GM12874 (cell line): ENCODE results near the gene MLH3.

Experiments
- CTCF ChIP-seq: IDR thresholded peaks from 2 replicates; pipeline ENCODE4 v1.5.1; 2011; ENCODE audit warnings: low read depth, mild to moderate bottlenecking, control low read depth, low read length, moderate library complexity; ENCODE audit not compliant: insufficient read depth

MLH3 gene

GRCh38 chr14:75046275-75046674, 5.0 kb downstream of the MLH3 start:
- TF ChIP-seq CTCF = no peak

DNA sequence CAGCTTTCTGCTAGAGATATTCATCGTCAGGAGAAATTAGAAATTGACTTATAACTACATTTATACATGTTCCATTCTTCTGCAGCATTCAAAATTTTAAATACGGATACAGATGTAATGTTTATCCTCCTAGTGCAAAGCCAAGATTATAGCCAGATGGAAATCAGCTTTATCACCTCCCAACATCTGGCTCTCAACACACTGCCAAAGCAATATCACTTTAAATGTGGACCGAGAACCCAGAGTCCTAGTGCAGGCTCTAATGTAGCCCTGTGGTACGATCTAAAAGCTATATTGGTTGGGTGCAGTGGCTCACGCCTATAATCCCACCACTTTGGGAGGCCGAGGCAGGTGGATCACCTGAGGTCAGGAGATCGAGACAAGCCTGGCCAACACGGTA, 6.5 kb downstream of the MLH3 start:
- TF ChIP-seq CTCF = no peak

DNA sequence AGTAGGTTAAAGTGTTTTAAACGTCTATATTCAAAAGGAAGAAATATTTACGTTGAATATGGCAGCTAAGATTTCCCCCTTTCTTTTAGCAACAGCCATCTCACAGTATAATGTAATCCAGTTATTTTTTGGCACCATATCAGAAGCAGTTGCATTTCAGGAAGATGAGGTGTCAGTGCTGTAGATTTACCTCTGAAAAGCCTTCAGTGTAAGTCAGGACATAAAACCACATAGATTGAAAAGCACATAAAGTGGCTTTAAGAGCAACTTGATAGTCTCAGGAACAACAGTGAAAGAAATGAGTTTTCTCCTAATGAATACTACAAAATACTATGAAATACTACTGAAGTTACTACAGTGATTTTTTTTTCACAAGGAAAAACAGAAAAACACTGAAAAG, 6.9 kb downstream of the MLH3 start:
- no peak for TF ChIP-seq CTCF

DNA sequence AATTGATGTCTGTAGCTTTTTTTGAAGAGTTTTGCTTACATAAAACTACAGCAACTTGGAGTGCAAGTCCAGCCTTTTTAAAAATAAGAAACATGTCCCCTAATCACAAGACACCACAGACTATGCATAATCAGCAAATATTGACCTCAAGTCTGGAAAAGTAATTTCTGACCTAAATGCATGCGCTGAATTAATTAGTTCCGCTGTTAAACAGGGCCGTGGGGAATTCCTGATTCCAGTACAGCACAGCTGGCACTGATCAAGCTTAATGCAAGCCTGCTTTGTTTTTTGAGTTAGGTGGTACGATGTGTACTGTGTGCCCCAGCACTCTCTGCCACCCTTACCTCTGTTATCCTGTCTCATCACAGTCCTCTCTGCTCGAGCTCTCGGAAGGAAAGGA, 9.2 kb downstream of the MLH3 start:
- TF ChIP-seq CTCF = no peak

GRCh38 chr14:75041613-75042012, 9.7 kb downstream of the MLH3 start:
- no peak for TF ChIP-seq CTCF

DNA sequence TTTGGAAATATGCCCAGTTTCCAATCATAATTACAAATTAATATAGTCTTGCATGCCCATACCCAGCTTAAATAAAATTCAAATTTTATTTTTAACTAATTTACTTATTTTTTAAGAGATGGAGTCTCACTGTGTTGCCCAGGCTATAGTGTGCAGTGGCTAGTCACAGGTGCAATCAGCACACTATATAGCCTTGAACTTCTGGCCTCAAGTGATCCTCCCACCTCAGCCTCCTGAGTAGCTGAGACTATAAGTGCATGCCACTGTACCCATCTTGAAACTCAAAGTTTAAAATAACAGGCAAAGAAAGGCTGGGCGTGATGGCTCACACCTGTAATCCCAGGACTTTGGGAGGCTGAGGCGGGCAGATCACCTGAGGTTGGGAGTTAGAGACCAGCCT, 10.3 kb downstream of the MLH3 start:
- TF ChIP-seq CTCF = no peak

GRCh38 chr14:75040507-75040906, 10.8 kb downstream of the MLH3 start:
- TF ChIP-seq CTCF = no peak

DNA sequence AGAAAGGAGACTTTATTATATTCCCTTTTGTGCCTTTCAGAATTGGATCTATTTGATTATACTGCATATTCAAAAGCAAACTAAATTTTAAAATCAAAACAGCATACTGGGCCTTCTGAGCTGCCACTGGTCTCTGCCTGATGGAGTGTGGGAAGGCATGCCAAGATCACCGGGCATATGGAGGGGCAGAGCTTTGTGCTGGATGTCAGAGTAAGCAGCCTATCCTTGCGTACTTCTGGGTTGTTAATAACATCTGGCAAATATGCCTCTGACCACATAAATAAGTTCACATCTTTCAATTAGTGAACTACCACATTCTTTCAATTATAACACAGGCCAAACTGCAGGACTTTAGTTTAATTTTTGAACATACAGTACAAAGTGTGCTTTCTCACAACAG, 18.3 kb downstream of the MLH3 start:
- TF ChIP-seq CTCF = no peak
